ENCODE data around the gene TRPC4AP.

TRPC4AP gene

DNA sequence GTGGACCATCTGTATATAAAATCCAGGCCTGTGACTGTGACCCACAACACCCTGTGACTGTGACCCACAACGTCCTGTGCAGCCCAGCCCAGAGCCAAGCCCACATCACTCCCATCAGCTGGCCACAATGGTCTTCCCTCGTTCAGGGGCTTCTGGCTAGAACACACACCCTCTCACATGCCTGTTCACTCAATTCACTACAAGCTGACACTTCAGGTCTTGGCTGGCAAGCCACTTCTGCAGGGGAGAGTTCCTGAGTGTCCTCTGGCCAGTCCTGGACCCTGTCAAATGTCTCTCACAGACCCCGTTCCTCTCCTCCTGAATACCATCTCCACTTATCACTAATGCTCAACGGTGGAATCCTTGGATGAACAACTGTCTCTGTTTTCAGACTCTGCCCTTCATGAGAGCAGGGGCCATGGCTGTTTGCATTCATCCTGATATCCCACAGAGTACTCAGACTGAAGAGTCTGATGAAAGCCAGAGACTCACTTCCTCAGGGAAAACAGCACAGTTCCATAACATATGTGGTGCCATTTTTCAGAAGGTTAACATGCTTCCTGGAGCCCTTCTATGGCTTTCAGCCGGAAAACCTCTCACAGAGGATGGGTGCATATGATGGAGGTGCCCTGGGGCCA, 80.9 kb downstream of the TRPC4AP start:
- DNase-seq, result no peak

DNA sequence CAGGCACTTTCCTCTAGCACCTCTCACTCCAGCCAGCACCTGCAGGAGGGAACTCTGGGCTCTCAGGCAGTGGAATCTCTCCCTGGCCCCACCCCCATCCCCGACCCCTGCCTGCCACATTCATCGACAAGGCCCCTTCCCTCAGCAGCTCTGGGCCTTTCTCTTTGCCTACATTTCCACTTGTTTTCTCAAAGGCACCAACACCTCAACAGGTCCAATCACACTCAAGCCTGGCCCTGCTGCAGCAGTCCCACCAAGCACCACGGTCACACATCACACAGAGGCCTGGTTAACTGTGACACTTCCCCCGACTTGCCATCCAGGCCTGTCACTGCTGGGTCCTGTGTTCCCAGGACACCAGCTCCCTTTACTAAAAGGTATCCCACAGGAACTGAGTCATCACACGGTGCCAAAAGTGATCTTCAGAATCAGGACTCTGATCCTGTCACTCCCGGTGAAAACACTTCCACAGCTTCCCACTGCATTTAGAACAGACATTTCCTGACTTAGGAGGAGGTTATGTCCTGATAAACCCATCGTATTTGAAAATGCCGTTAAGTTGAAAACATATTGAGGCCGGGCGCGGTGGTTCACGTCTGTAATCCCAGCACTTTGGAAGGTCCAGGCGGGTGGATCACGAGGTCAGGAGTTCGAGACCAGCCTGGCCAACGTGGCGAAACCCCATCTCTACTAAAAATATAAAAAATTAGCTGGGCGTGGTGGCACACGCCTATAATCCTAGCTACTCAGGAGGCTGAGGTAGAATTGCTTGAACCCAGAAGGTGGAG, 82.0 kb downstream of the TRPC4AP start:
- no peak for DNase-seq

DNA sequence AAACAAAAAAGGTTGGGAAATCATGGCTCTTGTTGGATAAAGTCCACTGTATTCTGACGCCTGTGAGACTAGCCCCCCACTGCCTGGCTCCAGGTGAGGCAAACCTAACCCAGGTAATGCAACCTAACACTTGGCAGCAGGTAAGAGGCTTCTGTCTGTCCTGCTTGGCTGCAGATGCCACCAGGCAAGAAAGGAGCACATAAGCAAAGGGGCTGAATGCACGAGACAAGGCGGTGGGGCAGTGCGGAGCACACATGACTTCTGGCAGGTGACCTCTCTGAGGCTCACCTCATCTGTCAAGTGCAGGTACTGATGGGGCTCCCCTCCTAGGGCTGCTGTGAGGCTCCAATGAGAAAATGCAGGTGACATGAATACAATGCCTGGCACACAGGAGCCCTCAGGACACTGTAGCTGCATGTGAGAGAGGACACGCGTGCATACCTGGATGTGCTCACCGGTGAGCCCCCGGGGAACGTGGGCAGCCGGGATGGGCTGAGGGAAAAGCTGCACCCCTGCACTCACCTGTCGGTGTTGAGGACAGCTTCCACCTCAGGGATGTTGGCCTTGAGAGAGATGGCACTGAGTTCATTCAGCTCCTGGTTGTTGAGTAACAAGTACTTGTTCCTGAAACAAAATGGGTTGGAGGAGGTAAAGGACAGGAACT, 82.8 kb downstream of the TRPC4AP start:
- DNase-seq, result no peak

DNA sequence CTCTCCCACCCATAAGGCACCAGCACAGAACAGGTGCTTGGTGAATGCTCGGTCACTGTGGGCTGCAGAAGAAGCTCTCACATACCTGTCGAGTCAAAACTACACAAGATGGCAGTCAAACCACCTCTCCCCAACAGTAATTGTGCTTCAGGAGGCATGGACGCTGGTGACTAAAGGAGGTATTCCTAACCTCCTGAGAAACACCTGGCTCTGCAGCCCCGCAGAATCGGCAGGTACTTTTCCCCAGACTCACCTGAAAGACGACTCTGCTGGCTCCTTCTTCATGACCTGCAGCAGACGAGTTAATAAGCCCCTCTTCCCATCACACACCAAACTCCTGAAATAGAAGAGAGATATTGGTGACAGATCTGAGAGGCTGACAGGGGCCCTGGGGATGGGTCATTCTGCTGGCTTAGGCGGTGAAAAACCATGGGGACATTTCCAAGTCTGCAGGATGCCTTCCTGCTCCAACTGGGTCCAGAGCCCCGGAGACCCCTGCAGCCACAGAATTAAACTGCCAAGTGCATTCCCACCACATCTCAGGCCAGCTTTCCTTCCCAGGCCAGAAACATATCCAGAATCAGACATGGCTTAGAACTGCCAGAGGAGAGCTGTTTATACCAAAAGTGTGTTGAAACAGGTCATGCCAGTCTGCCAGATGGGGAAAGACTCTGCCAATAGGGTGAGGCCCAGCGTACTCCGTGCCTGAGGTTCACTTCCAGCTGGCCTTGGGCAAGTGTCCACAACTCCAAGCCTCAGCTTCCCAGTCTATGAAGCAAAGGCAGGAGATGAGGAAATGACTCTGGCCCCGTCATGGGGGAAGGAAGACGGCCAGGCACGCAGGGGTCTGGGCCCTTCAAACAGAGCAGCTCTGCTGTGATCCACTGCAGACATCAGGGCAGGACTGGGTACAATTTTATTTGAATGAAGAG, 83.9 kb downstream of the TRPC4AP start:
- DNase-seq, result no peak

DNA sequence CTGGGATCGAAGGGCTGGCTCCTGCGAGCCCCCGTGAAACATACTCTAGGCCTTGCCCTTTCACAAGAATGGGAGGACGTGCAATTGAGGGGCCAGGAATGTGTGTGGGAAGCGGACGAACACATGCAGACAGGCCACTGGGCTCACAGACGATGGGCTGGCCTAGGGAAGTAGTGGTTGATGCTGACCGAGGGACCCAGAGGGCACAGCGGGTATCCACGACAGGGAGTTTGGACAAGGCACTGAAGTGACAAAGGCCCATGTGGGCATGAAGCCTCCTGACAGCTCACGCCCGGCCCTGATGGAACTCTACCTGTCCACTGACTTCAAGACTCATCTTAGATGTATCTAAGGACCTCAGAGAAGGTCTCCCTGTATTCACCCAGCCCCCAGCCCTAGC, 84.7 kb downstream of the TRPC4AP start:
- no peak for DNase-seq

DNA sequence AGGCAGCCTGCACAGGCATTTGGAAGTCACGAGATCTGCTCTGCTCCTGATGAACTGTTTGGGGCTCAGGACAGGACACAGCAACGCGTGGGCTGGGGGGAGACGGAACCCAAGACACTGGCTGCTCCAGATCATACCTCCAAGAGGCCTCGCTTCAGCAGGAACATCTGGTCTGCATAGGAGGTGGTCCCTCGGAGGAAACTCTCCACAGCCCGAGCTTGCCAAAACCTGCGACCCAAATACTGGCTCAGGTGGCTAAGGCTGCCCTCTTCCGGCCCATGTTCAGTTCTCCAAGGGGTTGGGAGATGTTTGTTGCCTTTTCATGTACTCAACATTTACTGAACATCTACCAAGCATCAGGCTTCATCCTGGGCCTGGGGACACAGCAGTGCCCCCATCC, 85.2 kb downstream of the TRPC4AP start:
- DNase-seq, result no peak

DNA sequence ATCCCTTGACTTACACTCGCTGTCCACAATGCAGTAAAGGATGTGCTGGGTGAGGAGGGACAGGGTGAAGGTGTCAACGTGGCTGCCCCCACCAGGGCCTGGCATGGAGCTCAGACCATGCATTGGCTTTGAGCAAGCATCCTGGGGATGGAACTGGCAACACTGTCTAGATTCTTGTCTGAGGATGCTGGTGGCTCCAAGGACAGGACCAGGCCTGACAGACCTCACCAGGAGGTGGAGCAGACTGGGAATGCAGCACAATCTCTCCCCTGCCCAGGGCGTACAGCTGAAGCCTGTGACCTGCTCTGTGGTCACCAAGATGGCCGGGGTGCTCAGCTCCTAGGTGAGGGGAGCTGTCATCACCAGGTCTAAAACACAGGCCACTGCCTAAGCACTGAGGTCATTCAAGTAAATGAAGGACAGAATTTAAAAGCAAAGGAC, 86.1 kb downstream of the TRPC4AP start:
- no peak for DNase-seq

DNA sequence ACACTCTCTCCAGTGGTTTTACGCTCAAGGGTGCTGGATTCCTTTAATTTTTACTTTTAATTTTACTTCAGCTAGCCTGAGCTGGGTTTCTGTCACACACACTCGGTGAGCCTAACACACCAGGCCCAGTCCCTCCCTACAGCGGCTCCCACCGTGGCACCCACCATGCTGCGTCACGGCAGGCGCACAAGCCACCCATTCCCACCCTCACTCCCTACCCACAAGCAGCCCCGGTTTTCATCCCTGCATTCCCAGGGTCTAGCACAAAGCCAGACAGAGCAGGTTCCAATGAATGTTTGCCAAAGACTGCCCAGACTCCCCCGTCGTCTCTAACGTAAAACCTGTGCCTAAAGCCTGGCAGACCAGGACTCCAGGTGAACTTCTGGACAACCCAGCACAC, 86.6 kb downstream of the TRPC4AP start:
- no peak for DNase-seq

DNA sequence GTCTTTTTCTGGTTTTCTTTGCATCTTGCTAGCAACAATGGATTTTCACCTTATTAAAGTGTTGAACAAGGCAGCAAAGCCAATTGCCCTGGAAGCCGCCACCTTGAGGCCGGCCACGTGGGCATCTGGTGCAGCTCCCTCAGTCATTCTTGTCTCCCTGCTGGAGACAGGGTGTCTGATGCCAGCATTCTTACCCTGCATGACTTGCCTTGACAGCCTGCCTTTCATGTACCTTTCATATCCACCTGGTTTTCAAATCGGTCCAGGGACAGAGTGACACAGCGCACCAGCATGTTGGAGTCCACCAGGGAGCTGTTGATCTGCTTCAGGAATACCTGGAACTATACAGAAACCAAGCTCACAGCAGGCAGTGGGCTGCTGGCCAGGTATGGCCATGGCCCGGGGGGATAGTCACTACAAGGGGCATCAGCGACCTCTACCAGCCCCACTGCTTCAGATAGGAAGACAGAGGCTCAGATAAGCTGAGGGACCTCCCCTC, 87.1 kb downstream of the TRPC4AP start:
- DNase-seq, result no peak

DNA sequence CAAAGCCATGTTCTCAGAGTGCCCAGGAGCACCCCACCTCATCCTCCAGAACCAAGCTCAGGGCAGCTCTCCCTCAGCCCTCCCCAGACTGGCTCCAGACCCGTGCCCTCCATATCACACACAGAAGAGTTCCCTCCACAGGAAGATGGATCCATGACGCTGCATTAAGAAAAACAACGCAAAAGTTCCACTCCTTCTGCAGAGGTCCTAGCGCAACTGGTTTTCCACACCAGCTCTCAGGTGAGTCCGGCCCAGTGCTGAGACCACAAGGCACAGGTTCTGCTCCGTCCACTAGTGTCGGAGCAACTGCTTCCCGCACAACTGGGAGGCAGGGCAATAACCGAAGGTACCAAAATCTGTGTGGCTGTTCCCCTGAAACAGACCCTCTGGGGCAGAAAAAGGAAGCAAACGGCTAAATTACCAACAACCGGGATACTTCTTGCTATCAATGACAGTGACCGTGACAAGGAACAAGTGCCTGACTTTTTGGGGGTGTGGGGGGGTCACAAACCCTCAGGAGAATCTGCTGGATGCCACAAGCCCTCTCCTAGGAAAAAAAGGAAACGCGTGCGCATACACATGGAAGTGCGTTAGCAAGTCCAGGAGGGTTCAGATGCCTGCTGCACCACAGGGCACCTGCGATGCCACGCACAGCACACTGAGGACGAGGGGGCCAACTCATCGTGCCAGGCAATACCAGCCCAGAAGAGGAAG, 87.7 kb downstream of the TRPC4AP start:
- DNase-seq, result no peak

DNA sequence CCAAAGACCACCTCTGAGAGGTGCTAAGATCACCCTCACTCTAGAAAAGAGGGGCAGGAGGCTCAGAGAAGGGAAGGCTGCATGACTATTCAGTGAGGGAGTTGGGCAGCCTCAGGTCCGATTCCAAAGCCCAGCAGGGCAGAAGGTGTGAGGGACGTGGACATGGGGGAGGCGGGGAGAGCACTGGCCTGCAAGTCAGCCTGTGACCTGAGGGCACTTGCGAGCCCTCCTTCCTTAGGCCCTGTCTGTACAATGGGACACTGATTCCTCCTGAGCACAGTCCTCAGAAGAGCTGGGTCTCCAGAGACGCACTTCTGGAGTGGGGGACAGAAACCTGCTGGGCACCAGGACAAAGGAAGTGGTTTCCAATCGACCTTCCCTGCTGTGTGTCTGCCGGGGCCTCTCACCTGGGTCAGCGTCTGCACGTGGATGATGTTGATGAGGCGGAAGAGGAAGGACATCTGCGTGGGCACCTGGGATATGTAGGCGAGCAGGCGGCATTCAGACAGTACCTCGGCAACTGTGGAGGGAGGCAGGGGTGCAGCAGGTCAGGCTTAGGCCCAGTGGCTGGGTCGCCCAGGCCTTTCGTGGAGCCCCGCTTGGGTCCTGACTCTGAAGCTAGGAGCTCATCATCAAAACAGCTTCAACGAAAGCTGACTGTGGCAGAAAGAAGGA, 88.4 kb downstream of the TRPC4AP start:
- DNase-seq, result no peak

DNA sequence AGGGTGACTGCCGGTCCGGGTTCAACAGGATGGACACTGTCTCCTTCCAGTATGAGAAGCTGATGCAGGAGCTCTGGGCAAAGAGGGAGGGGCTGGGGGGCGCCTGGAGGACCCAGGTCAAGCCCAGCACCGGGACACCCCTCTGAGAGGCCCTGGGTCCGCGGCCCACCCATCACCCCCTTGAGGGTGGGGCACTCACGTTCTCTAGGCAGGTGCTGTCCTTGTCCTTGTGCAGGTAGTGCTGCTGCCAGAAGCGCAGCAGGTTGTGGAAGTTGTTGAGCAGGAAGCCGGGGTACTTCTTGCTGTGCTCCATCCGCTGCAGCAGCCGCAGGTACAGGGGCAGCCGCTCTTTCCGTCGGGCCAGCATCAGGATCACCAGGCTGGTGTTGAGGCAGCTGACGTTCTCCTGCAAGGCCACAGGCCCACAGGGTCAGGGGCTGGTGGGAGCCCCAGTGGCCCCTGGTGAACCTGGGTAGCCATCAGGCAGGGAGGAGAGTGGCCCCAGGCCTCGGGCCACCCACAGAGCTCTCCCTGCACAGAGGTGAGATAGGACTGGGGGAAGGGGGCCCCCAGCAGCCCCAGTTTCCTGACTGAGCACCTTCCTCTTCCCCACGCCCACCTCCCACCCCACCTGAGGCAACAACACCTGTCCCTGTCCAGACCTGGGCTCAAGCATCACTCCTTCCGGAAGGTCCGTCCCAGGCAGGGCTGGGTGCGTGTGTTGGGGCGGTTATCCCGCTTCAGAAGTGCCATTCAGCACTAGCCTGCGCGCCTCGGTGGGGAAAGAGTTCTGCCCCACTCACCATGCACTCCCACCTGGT, 89.2 kb downstream of the TRPC4AP start:
- no peak for DNase-seq

DNA sequence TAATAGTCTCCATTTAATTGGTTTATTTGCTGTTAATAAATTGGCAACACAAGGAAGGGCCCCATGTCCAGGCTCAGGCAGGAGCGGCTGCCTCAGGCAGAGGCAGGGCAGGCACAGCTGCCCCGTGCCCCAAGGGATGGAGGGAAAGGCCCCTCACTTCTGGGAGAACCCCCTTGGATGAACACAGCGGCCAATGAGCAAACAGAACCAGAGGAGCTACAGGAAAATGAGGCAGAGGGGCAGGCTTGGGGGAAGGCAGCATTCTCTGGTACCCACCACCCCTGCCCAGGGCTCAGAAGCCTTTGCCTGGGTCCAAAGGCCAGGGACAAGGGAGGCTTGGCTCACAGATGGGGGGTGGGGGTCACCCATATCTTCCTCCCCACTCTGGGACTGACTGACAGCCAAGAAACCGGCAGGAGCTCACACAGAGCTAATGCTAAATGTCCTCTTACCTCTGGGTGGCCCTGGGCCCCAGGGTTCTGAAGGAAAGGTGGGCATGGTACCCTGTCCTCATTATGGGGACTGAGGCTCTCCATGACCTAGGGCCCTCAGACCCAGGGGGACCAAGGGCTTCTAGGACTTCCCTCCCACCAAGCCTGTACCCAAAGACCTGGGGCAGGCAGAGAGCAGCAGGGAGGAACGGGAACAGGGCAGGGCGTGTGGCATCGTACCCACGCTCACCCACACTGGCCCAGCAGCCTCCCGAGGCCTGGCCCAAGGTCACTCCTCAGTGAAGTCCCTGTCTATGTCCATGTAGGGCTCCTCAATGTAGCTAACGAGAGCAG, 90.0 kb downstream of the TRPC4AP start:
- DNase-seq, result no peak

DNA sequence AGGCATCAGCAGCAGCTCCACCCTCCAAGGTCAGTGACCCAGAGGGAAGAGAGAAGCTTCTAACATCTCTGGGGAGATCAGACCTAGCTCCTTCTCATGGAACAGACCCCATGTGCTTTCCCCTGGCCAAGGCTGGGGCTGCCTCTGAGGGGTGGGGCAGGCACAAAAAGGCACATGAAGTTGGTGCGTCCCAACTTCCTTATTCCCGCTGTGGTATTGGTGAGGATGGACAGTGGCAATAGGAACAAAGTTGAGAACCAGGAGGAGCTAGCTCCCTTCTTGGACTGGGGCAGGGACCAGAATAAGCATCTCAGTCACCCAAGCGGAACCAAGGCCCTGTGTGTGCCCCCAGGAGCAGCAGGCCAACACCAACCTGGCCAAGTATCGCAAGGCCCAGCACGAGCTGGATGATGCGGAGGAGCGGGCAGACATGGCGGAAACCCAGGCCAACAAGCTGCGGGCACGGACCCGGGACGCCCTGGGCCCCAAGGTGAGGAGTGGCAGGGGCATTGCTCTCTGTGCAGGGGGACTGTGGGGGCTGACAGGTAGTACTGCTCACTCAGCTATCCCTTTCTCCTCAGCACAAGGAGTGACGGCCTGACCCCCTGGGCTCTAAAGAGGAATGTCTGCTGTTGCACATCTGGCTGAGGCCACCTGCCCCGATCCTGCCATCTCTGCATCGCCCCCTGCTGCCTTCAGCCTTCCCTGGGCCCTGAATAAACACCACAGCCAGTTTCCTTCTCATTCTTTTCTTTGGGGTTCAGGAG, 90.8 kb downstream of the TRPC4AP start:
- DNase-seq, result no peak

DNA sequence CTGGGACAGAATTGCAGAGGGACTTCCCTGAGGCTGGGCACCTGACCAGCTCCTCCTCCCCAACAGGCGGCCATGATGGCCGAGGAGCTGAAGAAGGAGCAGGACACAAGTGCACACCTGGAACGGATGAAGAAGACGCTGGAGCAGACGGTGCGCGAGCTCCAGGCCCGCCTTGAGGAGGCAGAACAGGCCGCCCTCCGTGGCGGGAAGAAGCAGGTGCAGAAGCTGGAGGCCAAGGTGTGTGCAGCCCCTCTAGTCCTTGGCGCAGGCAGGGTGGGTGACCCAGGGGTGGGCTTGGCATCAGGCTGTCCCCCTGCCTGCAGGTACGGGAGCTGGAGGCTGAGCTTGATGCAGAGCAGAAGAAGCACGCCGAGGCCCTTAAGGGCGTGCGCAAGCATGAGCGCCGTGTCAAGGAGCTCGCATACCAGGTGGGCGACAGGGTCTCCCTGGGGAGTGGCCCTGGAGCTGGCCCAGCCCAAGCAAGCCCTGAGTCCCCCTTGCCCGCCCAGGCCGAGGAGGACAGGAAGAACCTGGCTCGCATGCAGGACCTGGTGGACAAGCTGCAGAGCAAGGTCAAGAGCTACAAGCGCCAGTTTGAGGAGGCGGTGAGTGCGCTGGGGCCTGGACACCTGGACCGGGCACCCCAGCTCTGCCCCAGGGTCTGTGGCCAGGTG, 91.5 kb downstream of the TRPC4AP start:
- no peak for DNase-seq

DNA sequence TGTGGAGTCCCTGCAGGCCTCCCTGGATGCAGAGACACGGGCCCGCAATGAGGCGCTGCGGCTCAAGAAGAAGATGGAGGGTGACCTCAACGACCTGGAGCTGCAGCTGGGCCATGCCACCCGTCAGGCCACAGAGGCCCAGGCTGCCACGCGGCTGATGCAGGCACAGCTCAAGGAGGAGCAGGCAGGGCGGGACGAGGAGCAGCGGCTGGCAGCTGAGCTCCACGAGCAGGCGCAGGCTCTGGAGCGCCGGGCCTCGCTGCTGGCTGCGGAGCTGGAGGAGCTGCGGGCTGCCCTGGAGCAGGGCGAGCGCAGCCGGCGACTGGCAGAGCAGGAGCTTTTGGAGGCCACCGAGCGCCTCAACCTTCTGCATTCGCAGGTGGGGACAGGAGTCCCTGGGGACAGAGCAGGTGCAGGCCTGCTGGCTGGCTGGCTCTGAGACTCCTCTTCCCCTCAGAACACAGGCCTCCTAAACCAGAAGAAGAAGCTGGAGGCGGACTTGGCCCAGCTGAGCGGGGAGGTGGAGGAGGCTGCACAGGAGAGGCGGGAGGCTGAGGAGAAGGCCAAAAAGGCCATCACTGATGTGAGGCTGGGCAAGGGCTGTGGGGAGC, 92.2 kb downstream of the TRPC4AP start:
- DNase-seq, result no peak

DNA sequence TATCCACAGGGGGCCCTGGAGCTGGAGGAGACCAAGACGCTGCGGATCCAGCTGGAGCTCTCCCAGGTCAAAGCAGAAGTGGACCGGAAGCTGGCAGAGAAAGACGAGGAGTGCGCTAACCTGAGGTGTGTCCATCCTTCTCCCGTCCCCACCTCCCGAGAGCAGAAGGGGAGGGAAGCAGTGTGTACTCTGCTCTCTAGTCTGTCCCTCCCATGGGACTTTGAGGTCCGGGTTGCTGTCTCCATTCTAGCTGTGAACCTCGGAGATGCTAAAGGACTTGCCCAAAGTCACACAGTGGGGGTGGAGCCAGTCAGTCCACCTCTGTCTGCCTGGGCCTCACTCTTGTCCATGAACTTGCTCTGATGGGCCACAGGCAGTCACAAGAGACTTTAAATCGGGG, 92.8 kb downstream of the TRPC4AP start:
- DNase-seq, result no peak

DNA sequence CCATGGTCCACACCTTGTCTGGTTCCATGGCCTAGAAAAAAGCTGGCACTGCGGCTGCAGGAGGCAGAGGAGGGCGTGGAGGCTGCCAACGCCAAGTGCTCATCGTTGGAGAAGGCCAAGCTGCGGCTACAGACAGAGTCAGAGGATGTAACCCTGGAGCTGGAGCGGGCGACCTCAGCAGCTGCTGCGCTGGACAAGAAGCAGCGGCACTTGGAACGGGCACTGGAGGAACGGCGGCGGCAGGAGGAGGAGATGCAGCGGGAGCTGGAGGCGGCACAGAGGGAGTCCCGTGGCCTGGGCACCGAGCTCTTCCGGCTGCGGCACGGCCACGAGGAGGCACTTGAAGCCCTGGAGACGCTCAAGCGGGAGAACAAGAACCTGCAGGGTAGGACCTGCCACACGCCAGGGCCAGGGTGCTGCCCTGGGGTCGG, 93.6 kb downstream of the TRPC4AP start:
- no peak for DNase-seq

Data from activated CD4-positive, alpha-beta T cell treated with anti-CD3 and anti-CD28 coated beads for 1 hour (primary cell).